IMR-90 (cell line): Measurements from ENCODE around the gene GABBR2.

Experiments used
- BHLHE40 ChIP-seq: fragments of 150-350 bp; IDR thresholded peaks from 2 replicates; pipeline ENCODE4 v1.6.1; 2016; ENCODE audit warnings: mild to moderate bottlenecking, low read depth, low read length
- CHD1 ChIP-seq: IDR thresholded peaks from 2 replicates; pipeline ENCODE4 v1.6.1; 2012; ENCODE audit warnings: low read depth, low read length, improper control_type of control experiment
- MAZ ChIP-seq: IDR thresholded peaks from 2 replicates; pipeline ENCODE4 v1.6.1; 2012; ENCODE audit warnings: low read depth, mild to moderate bottlenecking, low read length, improper control_type of control experiment, moderate library complexity, borderline replicate concordance
- MXI1 ChIP-seq: IDR thresholded peaks from 2 replicates; pipeline ENCODE4 v1.6.1; 2012; ENCODE audit warnings: low read depth, mild to moderate bottlenecking, low read length, moderate library complexity, borderline replicate concordance
- POLR2A ChIP-seq: IDR thresholded peaks from 2 replicates; pipeline ENCODE4 v1.6.1; 2012; ENCODE audit warnings: mild to moderate bottlenecking, low read depth, low read length
- RAD21 ChIP-seq: IDR thresholded peaks from 2 replicates; pipeline ENCODE4 v1.6.1; 2012; ENCODE audit warnings: low read length, improper control_type of control experiment
- RCOR1 ChIP-seq: IDR thresholded peaks from 2 replicates; pipeline ENCODE4 v1.6.1; 2012; ENCODE audit warnings: mild to moderate bottlenecking, low read length, improper control_type of control experiment; ENCODE audit not compliant: insufficient replicate concordance
- RFX5 ChIP-seq: IDR thresholded peaks from 2 replicates; pipeline ENCODE4 v1.8.0; 2012; ENCODE audit warnings: low read depth, mild to moderate bottlenecking, low read length, moderate library complexity
- SMC3 ChIP-seq: fragments of 150-350 bp; IDR thresholded peaks from 2 replicates; pipeline ENCODE4 v1.6.1; 2016; ENCODE audit warnings: low read depth, mild to moderate bottlenecking, antibody characterized with exemption, low read length, moderate library complexity
- USF2 ChIP-seq: fragments of 150-350 bp; IDR thresholded peaks from 2 replicates; pipeline ENCODE4 v1.6.1; 2017; ENCODE audit warnings: mild to moderate bottlenecking, antibody characterized with exemption, low read length, low read depth
- TF ChIP-seq, protein P1 (sequence below): conservative IDR thresholded peaks from 2 replicates; pipeline ENCODE4 v1.5.1; 2012; ENCODE audit warnings: mild to moderate bottlenecking, low read depth, low read length, improper control_type of control experiment
- TF ChIP-seq, protein P2 (sequence below): fragments of 150-350 bp; IDR thresholded peaks from 2 replicates; pipeline ENCODE4 v1.6.1; 2016; ENCODE audit warnings: low read depth, mild to moderate bottlenecking, low read length, moderate library complexity, borderline replicate concordance

- TF ChIP-seq, protein P1, sequence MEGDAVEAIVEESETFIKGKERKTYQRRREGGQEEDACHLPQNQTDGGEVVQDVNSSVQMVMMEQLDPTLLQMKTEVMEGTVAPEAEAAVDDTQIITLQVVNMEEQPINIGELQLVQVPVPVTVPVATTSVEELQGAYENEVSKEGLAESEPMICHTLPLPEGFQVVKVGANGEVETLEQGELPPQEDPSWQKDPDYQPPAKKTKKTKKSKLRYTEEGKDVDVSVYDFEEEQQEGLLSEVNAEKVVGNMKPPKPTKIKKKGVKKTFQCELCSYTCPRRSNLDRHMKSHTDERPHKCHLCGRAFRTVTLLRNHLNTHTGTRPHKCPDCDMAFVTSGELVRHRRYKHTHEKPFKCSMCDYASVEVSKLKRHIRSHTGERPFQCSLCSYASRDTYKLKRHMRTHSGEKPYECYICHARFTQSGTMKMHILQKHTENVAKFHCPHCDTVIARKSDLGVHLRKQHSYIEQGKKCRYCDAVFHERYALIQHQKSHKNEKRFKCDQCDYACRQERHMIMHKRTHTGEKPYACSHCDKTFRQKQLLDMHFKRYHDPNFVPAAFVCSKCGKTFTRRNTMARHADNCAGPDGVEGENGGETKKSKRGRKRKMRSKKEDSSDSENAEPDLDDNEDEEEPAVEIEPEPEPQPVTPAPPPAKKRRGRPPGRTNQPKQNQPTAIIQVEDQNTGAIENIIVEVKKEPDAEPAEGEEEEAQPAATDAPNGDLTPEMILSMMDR = no peak
- TF ChIP-seq POLR2A = no peak
- TF ChIP-seq USF2 = no peak
- TF ChIP-seq RAD21 = no peak
- TF ChIP-seq, protein P2, sequence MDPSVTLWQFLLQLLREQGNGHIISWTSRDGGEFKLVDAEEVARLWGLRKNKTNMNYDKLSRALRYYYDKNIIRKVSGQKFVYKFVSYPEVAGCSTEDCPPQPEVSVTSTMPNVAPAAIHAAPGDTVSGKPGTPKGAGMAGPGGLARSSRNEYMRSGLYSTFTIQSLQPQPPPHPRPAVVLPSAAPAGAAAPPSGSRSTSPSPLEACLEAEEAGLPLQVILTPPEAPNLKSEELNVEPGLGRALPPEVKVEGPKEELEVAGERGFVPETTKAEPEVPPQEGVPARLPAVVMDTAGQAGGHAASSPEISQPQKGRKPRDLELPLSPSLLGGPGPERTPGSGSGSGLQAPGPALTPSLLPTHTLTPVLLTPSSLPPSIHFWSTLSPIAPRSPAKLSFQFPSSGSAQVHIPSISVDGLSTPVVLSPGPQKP = no peak
- no peak for TF ChIP-seq RFX5
- TF ChIP-seq MAZ = no peak
- TF ChIP-seq MXI1 = no peak
- TF ChIP-seq BHLHE40 = no peak
- TF ChIP-seq CHD1 = no peak
- TF ChIP-seq SMC3 = no peak
- no peak for TF ChIP-seq RCOR1
Observed at GRCh38 chr9:98378206-98378780, 330.4 kb downstream of the GABBR2 start.
